ENCODE data around the gene CUL9. TPM values are rescaled to one million over a fixed set of nuclear protein-coding genes. Genes with fewer than 3 reads are reported as not detected.
A peak's percentile ranks its signal among the peaks of the same experiment; 100 is the strongest.

The CUL9 gene
- total RNA-seq, 1 donor from 2014 or later = 37.4 TPM

GRCh38 chr6:43143235-43144128 lies 38.5 kb upstream of the CUL9 start:
- ATAC-seq (peak; percentile 98), DNase-seq (peak; percentile 91)
- H3K36me3 ChIP-seq = no peaks in the 10 kb centered on the region
- peaks cover 10% of the 10 kb centered on the region for H3K4me1 ChIP-seq
- no peak overlapping the region for H3K4me3 ChIP-seq
- H3K9me3 ChIP-seq = no peaks in the 10 kb centered on the region
- peak; percentile 95 for TF ChIP-seq CTCF (IDR thresholded peaks at IDR 0.05)
- intact Hi-C loops (cut with DNase I) = loop anchor here (5.0 to 10.0 kb wide), 2 partner anchors 69 to 241 kb away; partner anchors contain the start of gene PTK7
- H3K27ac ChIP-seq = peak overlapping the region; percentile 45
- no peaks in the 10 kb centered on the region for H3K27me3 ChIP-seq

GRCh38 chr6:43144879-43145278 lies 37.1 kb upstream of the CUL9 start:
- Histone ChIP-seq H3K27me3 (no peaks in the 10 kb centered on the region), H3K4me1 (peaks cover 10% of the 10 kb centered on the region), H3K4me3 (no peak overlapping the region), H3K27ac (no peak overlapping the region), H3K36me3 (no peaks in the 10 kb centered on the region), H3K9me3 (no peaks in the 10 kb centered on the region)
- intact Hi-C loops (cut with DNase I) = loop anchor here (5.0 to 10.0 kb wide), 2 partner anchors 70 to 243 kb away; partner anchors contain the start of gene PTK7
- no peak for ATAC-seq
- no peak for TF ChIP-seq CTCF (IDR thresholded peaks at IDR 0.05)
- no peak for DNase-seq

GRCh38 chr6:43146261-43146660 lies 35.7 kb upstream of the CUL9 start:
- Histone ChIP-seq H3K27ac (no peak overlapping the region), H3K36me3 (no peaks in the 10 kb centered on the region), H3K27me3 (no peaks in the 10 kb centered on the region), H3K9me3 (no peaks in the 10 kb centered on the region), H3K4me3 (no peak overlapping the region), H3K4me1 (peaks cover 10% of the 10 kb centered on the region)
- ATAC-seq (no peak), DNase-seq (no peak)
- intact Hi-C loops (cut with DNase I) = loop anchor here (10.0 kb wide), 1 partner anchor 71 kb away; the partner anchor contains the start of gene PTK7
- TF ChIP-seq CTCF (IDR thresholded peaks at IDR 0.05) = no peak

GRCh38 chr6:43146709-43147688 lies 35.0 kb upstream of the CUL9 start:
- peaks cover 10% of the 10 kb centered on the region for H3K4me1 ChIP-seq
- H3K27me3 ChIP-seq = no peaks in the 10 kb centered on the region
- H3K36me3 ChIP-seq = no peaks in the 10 kb centered on the region
- DNase-seq (no peak), ATAC-seq (no peak)
- TF ChIP-seq CTCF (IDR thresholded peaks at IDR 0.05) = no peak
- H3K9me3 ChIP-seq = no peaks in the 10 kb centered on the region
- intact Hi-C loops (cut with DNase I) = loop anchor here (10.0 kb wide), 1 partner anchor 72 kb away; the partner anchor contains the start of gene PTK7
- no peak overlapping the region for H3K27ac ChIP-seq
- no peak overlapping the region for H3K4me3 ChIP-seq

GRCh38 chr6:43147691-43148477 lies 34.1 kb upstream of the CUL9 start:
- no peaks in the 10 kb centered on the region for H3K36me3 ChIP-seq
- DNase-seq (no peak), ATAC-seq (no peak)
- no peaks in the 10 kb centered on the region for H3K27me3 ChIP-seq
- peaks cover 10% of the 10 kb centered on the region for H3K4me1 ChIP-seq
- no peak overlapping the region for H3K4me3 ChIP-seq
- intact Hi-C loops (cut with DNase I) = loop anchor here (10.0 kb wide), 1 partner anchor 73 kb away; the partner anchor contains the start of gene PTK7
- H3K27ac ChIP-seq = no peak overlapping the region
- no peaks in the 10 kb centered on the region for H3K9me3 ChIP-seq
- no peak for TF ChIP-seq CTCF (IDR thresholded peaks at IDR 0.05)

Data from upper lobe of right lung (tissue), 1 donor.